Thyroid gland (tissue), 4 donors: ENCODE data around the gene SLCO4A1. TPM values are rescaled to one million over a fixed set of nuclear protein-coding genes. Genes with fewer than 3 reads are reported as not detected.

ENCODE experiments used
- DNase-seq, 2 donors: peaks; one replicate each; pipeline ENCODE4 v3.0.0-alpha.2; 2019
- H3K27ac ChIP-seq, 3 donors: fragments of 200-600 bp; sonication (generic); 1 replicate in 2 of 3; 2 replicates in 1 of 3; pipeline ENCODE4 v1.5.1; 2016 to 2019; ENCODE audit warnings: mild to moderate bottlenecking in 1 of 3, moderate library complexity in 1 of 3
- H3K27me3 ChIP-seq: fragments of 200-600 bp; sonication (generic); one replicate; pipeline ENCODE4 v1.5.1; 2019
- H3K36me3 ChIP-seq, 2 donors: fragments of 200-600 bp; sonication (generic); one replicate each; pipeline ENCODE4 v1.5.1; 2016 to 2019
- H3K4me1 ChIP-seq, 2 donors: fragments of 200-600 bp; sonication (generic); one replicate each; pipeline ENCODE4 v1.5.1; 2017 to 2019
- H3K4me3 ChIP-seq, 3 donors: fragments of 200-600 bp; sonication (generic); replicated peaks in 1 of 3; 1 replicate in 2 of 3; 2 replicates in 1 of 3; pipeline ENCODE4 v1.5.1; 2016; ENCODE audit warnings: mild to moderate bottlenecking in 1 of 3
- H3K9me3 ChIP-seq: fragments of 200-600 bp; sonication (generic); one replicate; pipeline ENCODE4 v1.5.1; 2017
- POLR2A ChIP-seq, 2 donors: fragments of 450-650 bp; IDR thresholded peaks; one replicate each; pipeline ENCODE4 v1.6.1; 2017; ENCODE audit warnings: antibody characterized with exemption in 2 of 2, mild to moderate bottlenecking in 2 of 2, moderate library complexity in 1 of 2
- WGBS, 2 donors: methylation state at CpG; one replicate each; pipeline ENCODE4 v1.1.5; 2017; 5-methylcytosine and 5-hydroxymethylcytosine counted together
- intact Hi-C: fragments of 100-400 bp; cut with DNase I; formaldehyde crosslinking; loops from one replicate; pipeline ENCODE4 v1.15.1; 2023
- total RNA-seq, 4 donors: library from RNA; depleted of rRNA; stranded (reverse); fragments of >200 nt; gene quantifications; one replicate each; pipeline ENCODE4 v1.2.3, GENCODE V29; 2016
- TF ChIP-seq, protein P1 (sequence below), 6 experiments: fragments of 200-600 bp in 3 of 6; fragments of 450-650 bp in 3 of 6; sonication (generic) in 3 of 6; IDR thresholded peaks; one replicate each; pipeline ENCODE4 v1.5.1; 2016 to 2019; ENCODE audit warnings: antibody characterized with exemption in 6 of 6, mild to moderate bottlenecking in 2 of 6, inconsistent platforms in 1 of 6, moderate library complexity in 1 of 6

Gene SLCO4A1
- total RNA-seq, 4 donors from 2014 or later: 5.3 to 18.3 (median 6.7) TPM

DNA sequence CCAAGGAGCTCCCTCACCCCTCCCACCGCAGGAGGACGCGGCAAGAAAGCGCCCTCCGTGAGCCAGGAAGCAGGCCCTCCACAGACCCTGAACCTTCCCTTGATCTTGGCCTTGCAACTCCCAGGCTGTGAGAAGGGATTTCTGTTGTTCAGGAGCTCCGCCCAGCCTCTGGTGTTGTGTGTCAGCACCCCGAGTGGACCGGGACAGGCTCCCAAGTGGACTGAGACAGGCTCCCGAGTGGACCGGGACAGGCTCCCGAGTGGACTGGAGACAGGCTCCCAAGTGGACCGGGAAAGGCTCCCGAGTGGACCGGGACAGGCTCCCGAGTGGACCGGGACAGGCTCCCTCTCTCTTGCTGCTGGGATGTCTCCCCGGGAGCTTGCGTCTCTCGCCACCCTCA lies 57.0 kb downstream of the SLCO4A1 start:
- 86 to 98% methylated on average over 5 to 14 of the region's 19 CpGs for WGBS, 2 donors
- Histone ChIP-seq H3K4me3 (no peak overlapping the region), H3K36me3 (no peaks in the 10 kb centered on the region), H3K9me3 (no peaks in the 10 kb centered on the region), H3K27ac (no peak overlapping the region), H3K27me3 (no peaks in the 10 kb centered on the region), H3K4me1 (no peaks in the 10 kb centered on the region)
- TF ChIP-seq, protein P1, sequence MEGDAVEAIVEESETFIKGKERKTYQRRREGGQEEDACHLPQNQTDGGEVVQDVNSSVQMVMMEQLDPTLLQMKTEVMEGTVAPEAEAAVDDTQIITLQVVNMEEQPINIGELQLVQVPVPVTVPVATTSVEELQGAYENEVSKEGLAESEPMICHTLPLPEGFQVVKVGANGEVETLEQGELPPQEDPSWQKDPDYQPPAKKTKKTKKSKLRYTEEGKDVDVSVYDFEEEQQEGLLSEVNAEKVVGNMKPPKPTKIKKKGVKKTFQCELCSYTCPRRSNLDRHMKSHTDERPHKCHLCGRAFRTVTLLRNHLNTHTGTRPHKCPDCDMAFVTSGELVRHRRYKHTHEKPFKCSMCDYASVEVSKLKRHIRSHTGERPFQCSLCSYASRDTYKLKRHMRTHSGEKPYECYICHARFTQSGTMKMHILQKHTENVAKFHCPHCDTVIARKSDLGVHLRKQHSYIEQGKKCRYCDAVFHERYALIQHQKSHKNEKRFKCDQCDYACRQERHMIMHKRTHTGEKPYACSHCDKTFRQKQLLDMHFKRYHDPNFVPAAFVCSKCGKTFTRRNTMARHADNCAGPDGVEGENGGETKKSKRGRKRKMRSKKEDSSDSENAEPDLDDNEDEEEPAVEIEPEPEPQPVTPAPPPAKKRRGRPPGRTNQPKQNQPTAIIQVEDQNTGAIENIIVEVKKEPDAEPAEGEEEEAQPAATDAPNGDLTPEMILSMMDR (IDR thresholded peaks at IDR 0.05): no peak
- TF ChIP-seq POLR2A (IDR thresholded peaks at IDR 0.05): no peak
- intact Hi-C loops: no loop called here
- no peak for DNase-seq

DNA sequence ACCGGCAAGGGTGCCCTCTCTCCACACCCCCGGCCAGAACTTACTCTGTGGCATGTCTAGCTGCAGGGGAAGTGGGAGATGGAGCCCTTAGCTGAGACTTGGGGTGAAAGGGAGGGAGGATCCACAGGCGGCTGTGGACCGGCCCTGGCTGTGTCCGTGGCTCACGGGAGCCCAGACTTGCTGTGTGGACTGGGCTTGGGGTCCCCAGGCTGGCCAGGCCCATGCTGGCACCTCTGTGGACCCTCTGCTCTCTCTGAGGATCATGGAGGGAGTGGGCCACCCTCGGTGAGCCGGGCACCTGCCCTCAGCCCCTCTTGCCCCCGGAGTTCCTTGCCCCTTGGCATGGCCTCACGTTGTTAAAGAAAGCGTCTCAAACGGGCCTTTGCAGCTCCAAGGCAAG lies 57.4 kb downstream of the SLCO4A1 start:
- no peaks in the 10 kb centered on the region for H3K27me3 ChIP-seq
- intact Hi-C loops: no loop called here
- H3K27ac ChIP-seq: no peak overlapping the region
- DNase-seq: no peak
- H3K9me3 ChIP-seq: no peaks in the 10 kb centered on the region
- peaks cover 0 to 4% of the 10 kb centered on the region in 2 donors for H3K4me1 ChIP-seq
- H3K4me3 ChIP-seq: no peak overlapping the region
- no peaks in the 10 kb centered on the region for H3K36me3 ChIP-seq
- WGBS, 2 donors: 79 to 92% methylated on average over 5 to 10 of the region's 12 CpGs
- TF ChIP-seq, protein P1 (IDR thresholded peaks at IDR 0.05): no peak
- TF ChIP-seq POLR2A (IDR thresholded peaks at IDR 0.05): no peak

DNA sequence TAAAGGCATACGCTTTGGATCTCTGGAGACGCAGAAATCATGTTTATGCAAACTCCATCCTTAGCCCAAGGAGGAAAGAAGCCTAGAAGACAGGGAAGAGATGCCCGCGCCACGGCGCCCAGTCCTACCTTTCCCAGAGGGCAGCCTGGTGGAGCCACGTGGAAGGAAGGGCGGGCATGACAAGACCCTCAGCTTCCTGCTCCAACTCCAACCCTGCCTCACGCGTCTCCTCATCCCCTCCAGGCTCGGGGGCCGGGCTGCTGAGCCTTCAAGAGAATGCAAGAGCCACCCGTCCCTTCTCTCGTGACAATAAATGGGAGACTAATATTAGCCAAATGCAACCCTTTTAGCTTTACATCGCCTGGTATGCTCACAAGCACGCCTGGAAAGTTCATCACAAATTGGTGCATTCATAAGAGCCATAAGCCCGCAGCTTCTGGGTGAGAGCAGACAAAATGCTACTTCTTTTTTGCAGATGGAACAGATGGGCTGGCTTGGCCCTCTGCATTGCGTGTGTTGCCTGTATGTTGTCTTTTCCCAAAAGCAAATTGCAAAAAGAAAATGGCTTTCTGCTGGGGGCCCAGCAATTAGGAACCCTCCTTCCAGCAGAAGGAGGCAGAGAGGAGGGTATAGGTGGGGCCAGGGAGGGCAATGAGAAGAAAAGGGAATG lies 58.1 kb downstream of the SLCO4A1 start:
- H3K27me3 ChIP-seq: no peaks in the 10 kb centered on the region
- no peak overlapping the region for H3K27ac ChIP-seq
- no peak for DNase-seq
- intact Hi-C loops: no loop called here
- 89 to 92% methylated on average over 18 of the region's 18 CpGs for WGBS, 2 donors
- H3K9me3 ChIP-seq: no peaks in the 10 kb centered on the region
- no peak for TF ChIP-seq POLR2A (IDR thresholded peaks at IDR 0.05)
- TF ChIP-seq, protein P1 (IDR thresholded peaks at IDR 0.05): no peak
- H3K36me3 ChIP-seq: no peaks in the 10 kb centered on the region
- H3K4me3 ChIP-seq: no peak overlapping the region
- peaks cover 0 to 4% of the 10 kb centered on the region in 2 donors for H3K4me1 ChIP-seq

DNA sequence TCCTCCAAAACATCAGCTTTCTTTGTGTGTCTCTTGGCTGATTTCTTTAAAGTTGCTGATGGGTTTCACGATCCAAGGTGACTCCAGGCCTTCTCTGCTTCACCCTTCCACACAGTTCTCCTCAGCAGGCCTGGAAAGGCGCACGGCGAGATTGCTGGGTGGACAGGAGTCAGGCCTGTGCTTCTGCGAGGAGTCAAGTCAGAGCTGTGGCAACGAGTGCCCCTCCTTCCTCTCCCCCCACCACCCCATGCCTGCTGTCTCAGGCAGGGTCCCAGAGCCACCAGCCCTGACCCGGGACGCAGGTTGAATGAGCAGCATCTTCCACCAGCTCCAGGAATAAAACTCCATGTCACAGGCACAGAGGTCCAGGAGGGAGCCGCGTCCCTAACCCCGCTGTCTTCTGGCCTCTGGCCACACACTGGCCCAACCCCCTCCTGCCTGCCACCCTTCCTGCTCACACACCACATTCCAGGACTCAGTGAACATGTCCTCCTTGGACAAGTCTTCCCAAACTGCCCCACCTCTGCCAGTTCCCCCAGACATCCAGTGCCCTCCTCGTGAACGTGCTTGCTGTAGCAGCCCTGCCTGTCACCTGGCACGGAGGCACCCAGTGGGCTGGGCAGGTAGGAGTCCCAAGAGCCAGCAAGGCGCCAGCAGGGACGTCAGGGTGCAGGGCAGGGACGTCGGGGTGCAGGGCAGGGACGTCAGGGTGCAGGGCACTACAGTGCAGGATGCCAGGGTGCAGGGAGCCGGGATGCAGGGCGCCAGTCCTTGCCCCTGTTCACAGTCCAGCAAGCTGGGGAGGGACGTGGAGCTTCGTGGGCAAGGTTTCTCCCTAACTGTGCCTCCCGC lies 59.1 kb downstream of the SLCO4A1 start:
- Histone ChIP-seq H3K4me1 (peaks cover 0 to 4% of the 10 kb centered on the region in 2 donors), H3K9me3 (no peaks in the 10 kb centered on the region), H3K27ac (no peak overlapping the region), H3K27me3 (no peaks in the 10 kb centered on the region), H3K4me3 (no peak overlapping the region), H3K36me3 (no peaks in the 10 kb centered on the region)
- TF ChIP-seq, protein P1 (IDR thresholded peaks at IDR 0.05): no peak
- no peak for TF ChIP-seq POLR2A (IDR thresholded peaks at IDR 0.05)
- intact Hi-C loops: no loop called here
- 70 to 74% methylated on average over 14 to 18 of the region's 24 CpGs for WGBS, 2 donors
- DNase-seq: no peak

DNA sequence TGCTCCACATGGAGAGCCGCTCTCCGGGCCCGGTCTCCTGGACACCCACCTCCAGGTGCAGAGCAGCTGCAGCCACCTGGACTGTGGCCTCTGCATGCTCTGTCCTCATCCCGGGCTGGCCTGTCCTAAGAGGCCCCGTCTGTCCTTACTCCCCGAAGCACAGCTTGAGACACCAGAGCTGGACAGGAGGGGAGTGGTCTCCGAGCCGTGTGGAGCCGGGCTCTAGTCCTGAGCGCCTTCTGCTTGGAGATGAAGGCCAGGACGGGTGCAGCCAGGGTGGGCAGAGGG lies 59.7 kb downstream of the SLCO4A1 start:
- Histone ChIP-seq H3K36me3 (no peaks in the 10 kb centered on the region), H3K9me3 (no peaks in the 10 kb centered on the region), H3K4me1 (peaks cover 0 to 4% of the 10 kb centered on the region in 2 donors), H3K4me3 (no peak overlapping the region), H3K27ac (no peak overlapping the region), H3K27me3 (no peaks in the 10 kb centered on the region)
- no peak for TF ChIP-seq POLR2A (IDR thresholded peaks at IDR 0.05)
- TF ChIP-seq, protein P1 (IDR thresholded peaks at IDR 0.05): no peak
- WGBS, 2 donors: 65 to 78% methylated on average over 6 to 9 of the region's 11 CpGs
- no peak for DNase-seq
- intact Hi-C loops: no loop called here
